IPS DF 19.7 (cell line): ENCODE data around the gene XDH.

ENCODE experiments used
- DNase-seq: peaks from one replicate; pipeline ENCODE4 v3.0.0-alpha.2; 2013; ENCODE audit warnings: low read depth, low spot score

The XDH gene

DNA sequence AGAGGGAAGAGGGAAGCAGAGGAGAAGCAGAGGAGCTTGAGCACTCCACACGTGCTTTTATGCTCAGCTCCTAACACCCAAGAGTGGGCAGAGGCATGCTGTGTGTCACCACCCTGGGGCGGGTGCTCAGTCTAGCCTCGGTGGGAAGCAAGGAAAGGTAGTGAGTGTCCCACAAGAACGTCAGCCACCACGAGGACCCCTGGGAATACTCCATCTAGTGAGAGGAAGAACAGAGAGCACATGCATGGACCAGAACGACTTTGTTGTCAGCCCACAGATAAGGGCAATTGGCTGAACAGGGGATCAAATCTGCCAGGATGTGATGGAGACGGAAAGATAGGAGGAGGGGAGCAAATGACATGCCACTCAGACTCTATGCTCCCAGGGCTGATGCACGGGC, 83.4 kb downstream of the XDH start:
- DNase-seq: no peak

DNA sequence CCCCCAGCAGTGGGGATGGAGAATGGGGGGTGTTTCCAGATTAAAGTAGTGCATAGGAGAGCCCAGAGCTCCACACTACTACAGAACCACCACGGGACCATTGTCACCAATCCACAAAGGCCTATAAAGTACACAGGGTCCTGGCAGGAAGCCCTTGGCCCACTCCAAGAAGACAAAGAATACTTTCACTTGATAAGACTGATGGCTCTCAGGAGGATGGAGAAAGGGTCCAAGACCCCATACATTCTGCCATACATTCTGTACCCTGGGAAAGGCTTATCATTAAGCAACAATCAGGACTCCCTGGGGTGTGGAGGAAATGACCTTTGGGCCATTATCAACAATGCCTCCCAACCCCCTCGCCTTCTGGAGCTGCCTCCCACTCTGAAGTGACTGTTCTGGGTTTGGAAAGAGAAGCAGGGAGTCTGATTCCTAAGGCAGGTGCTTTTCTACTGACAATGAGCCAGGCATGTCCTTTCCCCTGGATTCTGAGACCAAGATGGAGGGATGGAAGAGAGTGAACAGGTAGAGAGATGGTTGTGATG, 85.4 kb downstream of the XDH start:
- no peak for DNase-seq

GRCh38 chr2:31328026-31328425, 86.5 kb downstream of the XDH start:
- no peak for DNase-seq

- DNase-seq: no peak
Observed at GRCh38 chr2:31327505-31327904, 87.0 kb downstream of the XDH start.

GRCh38 chr2:31324016-31324633, 90.4 kb downstream of the XDH start:
- DNase-seq: no peak

DNA sequence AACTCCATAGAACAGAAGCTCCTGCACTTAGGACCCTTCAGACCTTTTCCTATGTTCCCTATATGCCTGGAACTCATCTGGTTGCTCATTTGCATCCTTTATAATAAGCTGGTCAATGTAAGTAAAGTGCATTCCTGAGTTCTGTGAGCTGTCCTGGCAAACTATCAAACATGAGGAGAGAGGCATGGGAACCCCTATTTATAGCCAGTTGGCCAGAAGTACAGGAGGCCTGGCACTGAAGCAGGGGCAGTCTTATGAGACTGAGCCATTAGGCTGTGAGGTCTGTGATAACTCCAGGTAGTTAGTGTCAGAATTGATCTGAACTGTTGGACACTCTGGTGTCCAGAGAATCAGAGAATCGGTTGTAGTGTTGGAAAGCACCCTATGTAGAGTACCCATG, 92.2 kb downstream of the XDH start:
- no peak for DNase-seq

DNA sequence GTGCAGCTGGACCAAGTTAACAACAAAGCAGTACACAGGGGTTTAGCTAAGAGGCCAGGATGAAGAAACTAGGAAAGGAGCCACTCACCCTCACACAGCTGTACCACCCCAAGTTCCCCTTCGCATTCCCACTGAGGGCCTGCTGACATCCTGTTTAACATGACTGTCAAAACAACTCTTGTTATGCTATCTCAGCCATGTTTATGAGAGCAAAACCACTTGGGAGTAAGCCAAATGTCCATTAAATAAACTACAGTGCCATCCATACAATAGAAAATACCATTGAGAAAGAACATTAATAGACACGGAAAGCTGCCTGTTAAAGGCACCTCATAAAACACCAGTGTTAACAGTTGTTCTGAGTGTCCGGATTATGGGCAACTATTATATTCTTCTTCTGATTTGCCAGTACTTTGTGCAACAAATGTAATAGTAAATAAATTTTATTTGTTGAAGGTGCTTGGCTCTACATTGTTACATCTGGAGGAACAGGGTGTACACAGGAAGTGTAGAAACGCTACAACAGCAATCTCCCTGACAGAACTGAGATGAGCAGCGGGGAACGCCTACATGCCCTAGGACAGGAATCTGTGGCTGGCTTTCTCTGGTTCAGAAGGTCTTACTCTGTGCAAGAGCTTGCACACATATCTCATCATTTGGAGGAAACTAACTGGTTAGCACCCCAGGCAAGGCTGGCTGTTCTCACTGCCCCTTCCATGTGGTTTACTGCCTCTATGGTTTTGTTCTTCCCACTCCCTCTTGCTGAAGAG, 95.0 kb downstream of the XDH start:
- no peak for DNase-seq

- DNase-seq: no peak
Observed at GRCh38 chr2:31318361-31319336, 95.9 kb downstream of the XDH start.

DNA sequence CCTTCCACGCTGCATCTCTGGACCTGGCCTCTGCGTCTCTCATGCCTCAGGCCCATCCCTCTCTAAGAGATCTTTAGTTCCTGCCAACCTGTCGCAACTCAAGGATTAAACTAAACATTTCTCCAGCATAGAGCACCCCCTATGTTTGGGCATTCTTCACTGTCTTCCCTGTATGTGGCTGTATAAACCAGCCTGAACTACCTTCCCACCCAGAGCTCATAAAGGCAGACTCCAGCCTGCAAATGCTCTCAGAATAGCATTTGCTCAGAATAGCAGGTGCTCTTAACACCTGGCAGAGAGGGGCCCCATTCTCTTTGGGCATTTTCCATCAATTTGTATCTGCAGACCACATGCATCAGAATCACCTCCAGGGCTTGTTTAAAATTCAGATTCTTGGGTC, 97.1 kb downstream of the XDH start:
- DNase-seq: no peak

- DNase-seq: no peak
Observed at GRCh38 chr2:31314761-31315160, 99.8 kb downstream of the XDH start.

DNA sequence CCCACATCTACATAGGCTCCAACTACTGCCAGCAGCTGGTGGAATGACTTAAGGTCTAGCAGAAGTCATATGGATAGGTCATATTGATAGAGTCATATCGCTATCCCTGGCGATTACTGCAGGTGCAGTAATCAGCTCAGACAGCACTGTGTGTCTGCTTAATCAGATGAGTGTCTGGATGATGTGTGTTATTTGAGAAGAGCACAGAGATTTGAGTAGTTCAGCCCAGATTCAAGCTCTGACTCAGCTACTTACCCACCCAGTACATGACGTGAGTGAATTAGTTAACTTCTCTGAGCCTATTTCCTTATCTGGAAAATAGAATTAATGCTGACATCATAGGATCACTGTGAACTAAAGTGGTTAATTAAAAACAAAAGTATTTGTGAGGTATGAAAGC, 101.6 kb downstream of the XDH start:
- no peak for DNase-seq

DNA sequence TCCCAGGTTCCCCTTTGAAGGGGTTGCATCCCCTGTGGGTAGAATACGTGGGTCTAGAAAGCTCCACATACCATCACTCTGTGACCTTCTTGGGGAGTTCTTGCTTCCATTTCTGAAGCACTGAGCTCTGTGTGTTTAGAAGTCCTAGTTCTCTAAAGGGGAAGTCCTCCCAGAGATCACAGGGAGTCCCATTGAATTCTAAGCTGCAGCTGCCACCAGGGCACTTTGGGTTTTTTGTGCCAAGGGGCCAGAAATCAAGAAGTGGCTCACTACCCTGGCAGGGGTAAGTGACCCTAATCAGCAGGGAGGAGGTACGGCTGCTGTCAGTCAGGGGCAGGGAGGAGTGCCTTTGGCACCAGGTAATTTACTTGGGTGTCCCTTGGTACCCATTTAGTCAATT, 109.7 kb downstream of the XDH start:
- DNase-seq: no peak

DNA sequence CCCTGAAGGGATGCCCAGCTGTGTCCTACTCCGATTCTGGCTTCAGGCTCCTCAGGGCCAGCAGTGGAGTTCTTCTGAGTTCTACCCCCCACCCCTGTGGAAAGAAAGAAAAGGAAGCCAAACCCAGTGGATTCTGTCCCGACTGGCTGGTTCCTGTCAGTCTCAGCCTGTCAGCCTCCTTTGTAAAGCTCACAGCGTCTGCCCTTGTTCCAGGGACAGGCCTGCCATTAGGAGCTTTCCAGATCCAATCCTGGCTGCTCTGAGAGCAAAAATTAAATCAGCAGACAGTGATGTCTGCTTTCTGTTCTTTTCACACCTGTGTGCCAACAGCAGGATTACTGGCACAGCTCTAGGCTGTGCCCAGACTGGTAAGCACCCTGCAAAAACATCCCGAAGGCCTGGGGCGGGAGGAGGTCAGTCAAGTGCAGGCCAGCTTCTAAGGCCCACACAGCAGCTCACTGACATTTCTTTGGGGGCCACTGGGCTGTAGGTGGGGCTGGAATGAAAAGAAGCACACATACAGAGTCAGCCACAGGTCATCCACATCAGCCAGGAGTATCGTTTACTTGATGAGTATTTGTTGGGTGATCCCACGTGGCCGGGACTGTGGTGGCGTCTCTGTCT, 111.5 kb downstream of the XDH start:
- DNase-seq: no peak

DNA sequence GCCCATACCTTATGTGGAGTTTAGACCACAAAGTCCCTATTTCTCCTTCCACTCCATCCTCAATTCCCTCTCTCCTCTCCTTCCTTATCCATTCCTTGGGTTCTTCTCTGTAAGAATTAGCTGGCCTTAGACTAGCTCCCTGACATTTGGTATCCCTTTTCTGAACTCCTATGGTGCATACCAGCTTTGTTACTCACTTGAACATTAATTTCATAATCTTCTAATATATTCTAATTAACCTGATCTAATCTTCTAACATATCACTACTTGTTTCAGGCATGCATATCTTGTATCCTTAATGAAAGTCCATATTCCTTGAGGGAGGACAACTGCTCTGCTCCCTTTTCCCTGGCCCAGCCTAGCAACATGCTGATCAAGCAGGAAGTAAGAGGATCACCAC, 114.2 kb downstream of the XDH start:
- DNase-seq: no peak

GRCh38 chr2:31299547-31299946, 115.0 kb downstream of the XDH start:
- DNase-seq: no peak

DNA sequence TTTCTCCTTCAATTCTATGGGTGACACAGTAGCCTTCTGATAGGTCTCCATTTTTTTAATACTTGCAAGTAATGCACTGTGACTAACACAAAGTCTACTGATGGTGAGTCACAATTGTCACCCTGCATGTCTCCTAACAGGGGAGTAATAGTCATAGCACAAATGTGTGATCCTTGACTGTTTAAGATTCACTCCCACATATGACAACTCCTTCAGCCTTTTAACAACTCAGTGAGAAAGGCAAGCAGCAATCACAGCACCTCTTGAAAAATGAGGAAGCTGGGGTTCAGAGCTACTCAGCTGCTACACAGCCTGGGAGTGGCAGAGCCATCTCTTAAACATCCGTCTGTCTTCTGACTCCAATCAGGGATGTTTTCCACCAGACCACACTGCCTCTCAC, 116.8 kb downstream of the XDH start:
- no peak for DNase-seq

DNA sequence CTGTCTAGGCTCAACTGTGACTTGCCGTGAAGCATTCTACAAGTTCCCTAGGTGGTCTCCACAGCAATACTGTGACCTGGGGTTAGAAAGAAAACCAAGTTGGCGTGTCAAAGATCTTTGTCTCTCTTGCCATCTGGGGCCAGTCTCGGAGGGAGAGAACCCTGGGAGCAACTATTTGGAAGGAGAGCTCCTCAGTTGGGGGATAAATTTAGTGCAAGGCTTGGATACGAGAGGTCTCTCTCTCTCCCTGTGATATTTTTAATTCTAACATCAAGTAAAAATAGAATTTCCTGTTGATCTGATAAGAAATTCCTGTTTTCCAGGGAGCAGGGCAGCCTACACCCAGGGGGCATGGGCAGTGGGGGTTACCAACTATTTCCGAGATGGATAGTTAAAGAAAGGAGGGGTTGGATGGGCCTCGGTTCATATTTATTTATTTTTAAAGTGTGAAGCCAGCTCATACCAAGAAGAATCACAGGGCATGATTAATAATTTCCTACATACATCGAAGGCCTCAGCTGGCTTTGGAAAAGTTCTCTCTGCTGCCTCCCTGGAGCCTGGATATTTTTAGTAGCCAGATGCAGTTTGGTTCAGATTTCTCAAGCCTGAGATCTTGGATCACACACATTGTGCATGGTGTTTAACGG, 117.8 kb downstream of the XDH start:
- no peak for DNase-seq

GRCh38 chr2:31294196-31294595, 120.3 kb downstream of the XDH start:
- no peak for DNase-seq

- DNase-seq: no peak
Observed at GRCh38 chr2:31287654-31288053, 126.9 kb downstream of the XDH start.

- no peak for DNase-seq
Observed at GRCh38 chr2:31286961-31287550, 127.5 kb downstream of the XDH start.

DNA sequence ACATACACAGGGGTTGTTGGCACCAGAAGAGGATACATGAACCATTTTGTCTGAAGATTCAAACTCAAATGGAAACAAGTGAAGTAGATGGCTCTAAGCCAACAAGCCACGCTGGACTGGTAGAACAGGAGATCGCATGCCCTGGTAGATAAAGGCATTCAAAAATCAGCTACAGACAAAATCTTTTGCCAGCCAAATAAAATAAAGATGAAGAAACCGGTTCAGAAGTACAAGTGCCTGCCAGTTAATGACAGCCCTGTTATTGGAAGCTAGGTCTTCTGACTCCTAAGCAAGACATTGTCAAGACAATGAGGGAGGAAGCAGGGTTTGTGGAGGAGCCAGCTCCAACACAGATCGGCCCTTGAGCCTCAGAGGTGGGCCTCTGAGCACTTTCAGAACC, 128.3 kb downstream of the XDH start:
- no peak for DNase-seq
